ENCODE measurements around the gene CBLIF.
"Not testable (repeated sequence)": the region's sequence is repeated elsewhere in the genome, so short reads cannot be mapped to it uniquely, and the experiment has no call there.

CBLIF gene

GRCh38 chr11:59791639-59792038 lies 53.7 kb downstream of the CBLIF start:
- DNase-seq: no peak

- no peak for DNase-seq
Measured at GRCh38 chr11:59787816-59788215, 57.5 kb downstream of the CBLIF start.

GRCh38 chr11:59787255-59787588 lies 58.1 kb downstream of the CBLIF start:
- DNase-seq: no peak

- no peak for DNase-seq
Measured at GRCh38 chr11:59785818-59786217, 59.5 kb downstream of the CBLIF start.

GRCh38 chr11:59784441-59784840 lies 60.9 kb downstream of the CBLIF start:
- not testable (repeated sequence) for DNase-seq

- DNase-seq: no peak
Measured at GRCh38 chr11:59783632-59784090, 61.6 kb downstream of the CBLIF start.

GRCh38 chr11:59782080-59782479 lies 63.2 kb downstream of the CBLIF start:
- no peak for DNase-seq

GRCh38 chr11:59779487-59779886 lies 65.8 kb downstream of the CBLIF start:
- DNase-seq: no peak
